Endodermal cell (in vitro differentiated cells): ENCODE measurements around the gene ITGB7. TPM values are rescaled to one million over a fixed set of nuclear protein-coding genes. Genes with fewer than 3 reads are reported as not detected.

ENCODE experiments used
- DNase-seq: peaks from one replicate; pipeline ENCODE4 v3.0.0-alpha.2; 2017
- H3K27ac ChIP-seq: 2 replicates; pipeline ENCODE4 v1.5.1; 2013; ENCODE audit warnings: mild to moderate bottlenecking, low read depth, low read length, moderate library complexity
- H3K27me3 ChIP-seq: 2 replicates; pipeline ENCODE4 v1.6.1; 2013; ENCODE audit warnings: mild to moderate bottlenecking, low read length, moderate library complexity; ENCODE audit not compliant: insufficient read depth, control insufficient read depth, poor library complexity, severe bottlenecking
- H3K36me3 ChIP-seq: 2 replicates; pipeline ENCODE4 v1.7.0; 2013; ENCODE audit warnings: mild to moderate bottlenecking, low read length, moderate library complexity; ENCODE audit not compliant: control insufficient read depth, insufficient read depth
- H3K4me1 ChIP-seq: one replicate; pipeline ENCODE4 v1.7.0; 2013; ENCODE audit warnings: low read length; ENCODE audit not compliant: control insufficient read depth, insufficient read depth
- H3K4me3 ChIP-seq: 2 replicates; pipeline ENCODE4 v1.5.1; 2013; ENCODE audit warnings: mild to moderate bottlenecking, low read length, moderate library complexity
- H3K9ac ChIP-seq: 2 replicates; pipeline ENCODE4 v1.6.1; 2013; ENCODE audit warnings: mild to moderate bottlenecking, low read length, moderate library complexity; ENCODE audit not compliant: poor library complexity, severe bottlenecking; ENCODE audit errors: extremely low read depth
- H3K9me3 ChIP-seq: 2 replicates; pipeline ENCODE4 v1.6.1; 2013; ENCODE audit warnings: mild to moderate bottlenecking, low read length, moderate library complexity; ENCODE audit not compliant: control insufficient read depth
- H3K27ac Mint-ChIP-seq: 2 replicates; pipeline ENCODE4 v1.8.0; 2020; ENCODE audit warnings: mixed read lengths
- H3K27me3 Mint-ChIP-seq: 2 replicates; pipeline ENCODE4 v1.8.0; 2021; ENCODE audit warnings: mild to moderate bottlenecking, mixed read lengths; ENCODE audit not compliant: insufficient read depth
- H3K36me3 Mint-ChIP-seq: 2 replicates; pipeline ENCODE4 v1.8.0; 2020; ENCODE audit warnings: low read depth, mixed read lengths
- H3K4me1 Mint-ChIP-seq: 2 replicates; pipeline ENCODE4 v1.8.0; 2020; ENCODE audit warnings: mixed read lengths
- H3K4me3 Mint-ChIP-seq: 2 replicates; pipeline ENCODE4 v1.8.0; 2020; ENCODE audit warnings: mild to moderate bottlenecking, moderate library complexity, mixed read lengths
- H3K9me3 Mint-ChIP-seq: 2 replicates; pipeline ENCODE4 v1.8.0; 2020; ENCODE audit warnings: mild to moderate bottlenecking, mixed read lengths
- CTCF ChIP-seq: fragments of 200-600 bp; sonication (generic); conservative IDR thresholded peaks from 2 replicates; pipeline ENCODE4 v1.5.0; 2021; ENCODE audit warnings: antibody characterized with exemption, mild to moderate bottlenecking
- WGBS, 2 experiments: methylation state at CpG; one replicate each; pipeline versions ENCODE4 v1.1.5 to v1.1.7; 2013; ENCODE audit warnings: missing lambda C conversion rate in 2 of 2, mixed read lengths in 1 of 2; ENCODE audit not compliant: insufficient coverage in 1 of 2, insufficient read length in 1 of 2; 5-methylcytosine and 5-hydroxymethylcytosine counted together
- total RNA-seq, 2 donors: library from RNA; stranded (reverse); fragmentation: NEBNext Ultra II Directional in 1 of 2; extraction: Animal tissue kit (Norgen Biotek cat#: 25700) in 1 of 2; gene quantifications; 2 replicates in 1 of 2; 3 replicates in 1 of 2; pipeline ENCODE4 v1.2.1, GENCODE V29; 2021

ITGB7 gene
- total RNA-seq, 2 donors from 2014 or later: 1.4 TPM

- Histone ChIP-seq H3K4me3 (no peak overlapping the region), H3K4me1 (no peaks in the 10 kb centered on the region), H3K27me3 (peaks cover 38% of the 10 kb centered on the region), H3K27ac (no peak overlapping the region), H3K9ac (no peak overlapping the region), H3K9me3 (no peaks in the 10 kb centered on the region), H3K36me3 (peaks cover 6% of the 10 kb centered on the region)
- Mint-ChIP-seq H3K9me3 (no peaks in the 10 kb centered on the region), H3K4me3 (no peak overlapping the region), H3K36me3 (peaks cover 7% of the 10 kb centered on the region), H3K27ac (no peak overlapping the region), H3K27me3 (peaks cover 70% of the 10 kb centered on the region), H3K4me1 (peaks cover 2% of the 10 kb centered on the region)
- no peak for TF ChIP-seq CTCF
- 90 to 94% methylated on average over 1 of the region's 1 CpG for WGBS, 2 experiments
- DNase-seq: no peak
These were observed 12.1 kb downstream of the ITGB7 start for GRCh38 chr12:53194973-53195372.

GRCh38 chr12:53193985-53194716 lies 12.9 kb downstream of the ITGB7 start:
- Histone ChIP-seq H3K27ac (no peak overlapping the region), H3K27me3 (peaks cover 38% of the 10 kb centered on the region), H3K9ac (no peak overlapping the region), H3K36me3 (peaks cover 6% of the 10 kb centered on the region), H3K4me1 (no peaks in the 10 kb centered on the region), H3K9me3 (no peaks in the 10 kb centered on the region), H3K4me3 (no peak overlapping the region)
- WGBS, 2 experiments: 80 to 85% methylated on average over 8 to 11 of the region's 11 CpGs
- peaks cover 7% of the 10 kb centered on the region for H3K36me3 Mint-ChIP-seq
- no peak overlapping the region for H3K4me3 Mint-ChIP-seq
- H3K27ac Mint-ChIP-seq: no peak overlapping the region
- no peak for TF ChIP-seq CTCF
- peaks cover 3% of the 10 kb centered on the region for H3K4me1 Mint-ChIP-seq
- H3K9me3 Mint-ChIP-seq: no peaks in the 10 kb centered on the region
- no peak for DNase-seq
- H3K27me3 Mint-ChIP-seq: peaks cover 64% of the 10 kb centered on the region

- H3K4me1 Mint-ChIP-seq: peaks cover 3% of the 10 kb centered on the region
- H3K36me3 Mint-ChIP-seq: peaks cover 15% of the 10 kb centered on the region
- peaks cover 16% of the 10 kb centered on the region for H3K36me3 ChIP-seq
- H3K4me1 ChIP-seq: no peaks in the 10 kb centered on the region
- TF ChIP-seq CTCF: no peak
- H3K9me3 Mint-ChIP-seq: no peaks in the 10 kb centered on the region
- DNase-seq: peak; percentile 43
- H3K4me3 ChIP-seq: no peak overlapping the region
- H3K9me3 ChIP-seq: no peaks in the 10 kb centered on the region
- H3K9ac ChIP-seq: no peak overlapping the region
- H3K27me3 Mint-ChIP-seq: peaks cover 52% of the 10 kb centered on the region
- H3K27me3 ChIP-seq: peaks cover 27% of the 10 kb centered on the region
- no peak overlapping the region for H3K4me3 Mint-ChIP-seq
- no peak overlapping the region for H3K27ac ChIP-seq
- H3K27ac Mint-ChIP-seq: no peak overlapping the region
- 95 to 100% methylated on average over 1 to 9 of the region's 9 CpGs for whole genome bisulfite sequencing, 2 experiments
These were observed 14.0 kb downstream of the ITGB7 start for GRCh38 chr12:53193040-53193439.
